H1 (cell line): ENCODE data around the gene ZDHHC1. TPM values are rescaled to one million over a fixed set of nuclear protein-coding genes. Genes with fewer than 3 reads are reported as not detected.

ENCODE experiments used
- CTCF ChIA-PET: fragments of 300-600 bp; sonication (Branson Sonifier 250); formaldehyde crosslinking; loops from one replicate; lab custom pipeline; 2021; ENCODE audit not compliant: partially characterized antibody; lab: Charles Lee
- POLR2A ChIA-PET: fragments of 300-600 bp; sonication (Branson Sonifier 250); formaldehyde crosslinking; loops from one replicate; lab custom pipeline; 2021; ENCODE audit warnings: inconsistent platforms; ENCODE audit not compliant: partially characterized antibody; lab: Charles Lee
- DNase-seq, 2 experiments: peaks; one replicate each; pipeline versions ENCODE4 v3.0.0 to v3.0.0-alpha.2; 2010 to 2022; ENCODE audit warnings: low spot score in 2 of 2, low read depth in 1 of 2, mixed read lengths in 1 of 2
- FAIRE-seq: peaks from 2 replicates; lab custom pipeline; 2011; peaks lifted over from hg19 to GRCh38; lab: Jason Lieb, UNC
- H2AFZ ChIP-seq: 2 replicates; pipeline ENCODE4 v1.8.1; 2012; ENCODE audit warnings: low read length, inconsistent platforms
- H2AK5ac ChIP-seq: 2 replicates; pipeline ENCODE4 v1.6.1; 2013; ENCODE audit warnings: low read depth, low read length
- H2BK120ac ChIP-seq: replicated peaks from 2 replicates; pipeline ENCODE3; 2013; ENCODE audit warnings: low read depth, low read length, inconsistent platforms
- H2BK12ac ChIP-seq: 2 replicates; pipeline ENCODE4 v1.6.1; 2013; ENCODE audit warnings: low read depth, low read length
- H2BK15ac ChIP-seq: 2 replicates; pipeline ENCODE4 v1.6.1; 2013; ENCODE audit warnings: low read length
- H2BK20ac ChIP-seq: 2 replicates; pipeline ENCODE4 v1.6.1; 2013; ENCODE audit warnings: low read length
- H2BK5ac ChIP-seq: 2 replicates; pipeline ENCODE4 v1.6.1; 2013; ENCODE audit warnings: low read depth, low read length
- H3K14ac ChIP-seq: 2 replicates; pipeline ENCODE4 v1.6.1; 2013; ENCODE audit warnings: inconsistent platforms; ENCODE audit not compliant: insufficient read length
- H3K18ac ChIP-seq: 2 replicates; pipeline ENCODE4 v1.6.1; 2013; ENCODE audit warnings: low read length; ENCODE audit errors: extremely low read depth
- H3K23ac ChIP-seq: 2 replicates; pipeline ENCODE4 v1.6.1; 2013; ENCODE audit warnings: inconsistent platforms; ENCODE audit not compliant: insufficient read length
- H3K23me2 ChIP-seq: 2 replicates; pipeline ENCODE4 v1.6.1; 2013; ENCODE audit warnings: low read depth, low read length
- H3K27ac ChIP-seq: 2 replicates; pipeline ENCODE4 v1.6.1; 2011; ENCODE audit warnings: low read depth, low read length, inconsistent platforms
- H3K27me3 ChIP-seq, 4 experiments: replicated peaks in 1 of 4; 1 replicate in 1 of 4; 2 replicates in 3 of 4; pipeline versions ENCODE4 v1.6.1 to v1.8.1; 2011 to 2013; ENCODE audit warnings: low read length in 3 of 4, mild to moderate bottlenecking in 3 of 4, inconsistent platforms in 2 of 4, mixed read lengths in 2 of 4, moderate library complexity in 1 of 4; ENCODE audit not compliant: control insufficient read depth in 3 of 4, insufficient read depth in 3 of 4; ENCODE audit errors: extremely low read depth in 1 of 4
- H3K36me3 ChIP-seq, 4 experiments: 2 replicates each; pipeline versions ENCODE4 v1.6.1 to v1.8.1; 2011 to 2013; ENCODE audit warnings: mild to moderate bottlenecking in 4 of 4, low read length in 3 of 4, moderate library complexity in 2 of 4, control low read depth in 1 of 4, inconsistent platforms in 1 of 4; ENCODE audit not compliant: insufficient read depth in 4 of 4, control insufficient read depth in 2 of 4
- H3K4ac ChIP-seq: replicated peaks from 2 replicates; pipeline ENCODE3; 2013; ENCODE audit warnings: low read length, low read depth, mixed read lengths, inconsistent platforms; ENCODE audit not compliant: insufficient read length
- H3K4me1 ChIP-seq, 4 experiments: replicated peaks in 1 of 4; 1 replicate in 1 of 4; 2 replicates in 3 of 4; pipeline versions ENCODE4 v1.6.1 to v1.8.1; 2011 to 2013; ENCODE audit warnings: low read length in 3 of 4, inconsistent platforms in 2 of 4, mixed read lengths in 1 of 4; ENCODE audit not compliant: insufficient read depth in 4 of 4, control insufficient read depth in 3 of 4
- H3K4me2 ChIP-seq, 2 experiments: 2 replicates each; pipeline versions ENCODE4 v1.6.1 to v1.8.1; 2011 to 2013; ENCODE audit warnings: low read depth in 2 of 2, low read length in 2 of 2, control low read depth in 1 of 2, inconsistent platforms in 1 of 2, mild to moderate bottlenecking in 1 of 2; ENCODE audit not compliant: insufficient read depth in 1 of 2
- H3K4me3 ChIP-seq, 4 experiments: fragments of 200-600, 300-600 bp in 1 of 4; sonication (generic), shearing (Covaris generic), sonication (Bioruptor Twin) in 1 of 4; 2 replicates each; pipeline versions ENCODE4 v1.5.1 to v1.8.1; 2011 to 2016; ENCODE audit warnings: low read length in 4 of 4, low read depth in 3 of 4, control low read depth in 2 of 4, inconsistent platforms in 2 of 4, mild to moderate bottlenecking in 2 of 4, mixed read lengths in 1 of 4, moderate library complexity in 1 of 4; ENCODE audit not compliant: insufficient read depth in 2 of 4; ENCODE audit errors: extremely low read depth in 1 of 4
- H3K56ac ChIP-seq: replicated peaks from 2 replicates; pipeline ENCODE3; 2013; ENCODE audit warnings: low read depth, mild to moderate bottlenecking, mixed read lengths, low read length, inconsistent platforms; ENCODE audit not compliant: insufficient read length
- H3K79me1 ChIP-seq: 2 replicates; pipeline ENCODE4 v1.6.1; 2013; ENCODE audit warnings: low read depth, low read length, control low read depth
- H3K79me2 ChIP-seq, 2 experiments: 2 replicates each; pipeline versions ENCODE4 v1.6.1 to v1.8.1; 2012 to 2013; ENCODE audit warnings: low read length in 2 of 2, mild to moderate bottlenecking in 2 of 2, inconsistent platforms in 1 of 2; ENCODE audit not compliant: insufficient read depth in 2 of 2, control insufficient read depth in 1 of 2
- H3K9ac ChIP-seq, 4 experiments: replicated peaks in 1 of 4; 1 replicate in 1 of 4; 2 replicates in 3 of 4; pipeline versions ENCODE4 v1.6.1 to v1.8.1; 2011 to 2013; ENCODE audit warnings: low read depth in 3 of 4, low read length in 3 of 4, control low read depth in 2 of 4, mild to moderate bottlenecking in 2 of 4, moderate library complexity in 2 of 4, inconsistent platforms in 1 of 4; ENCODE audit errors: extremely low read depth in 1 of 4
- H3K9me3 ChIP-seq, 2 experiments: 2 replicates each; pipeline versions ENCODE4 v1.6.1 to v1.8.1; 2012 to 2013; ENCODE audit warnings: mild to moderate bottlenecking in 2 of 2, moderate library complexity in 2 of 2, control low read depth in 1 of 2, inconsistent platforms in 1 of 2, low read depth in 1 of 2, low read length in 1 of 2, mixed read lengths in 1 of 2; ENCODE audit not compliant: insufficient read depth in 2 of 2
- H4K20me1 ChIP-seq, 2 experiments: replicated peaks in 1 of 2; 2 replicates each; pipeline versions ENCODE3 to v1.8.1; 2011 to 2013; ENCODE audit warnings: inconsistent platforms in 2 of 2, low read length in 2 of 2, mild to moderate bottlenecking in 1 of 2; ENCODE audit not compliant: insufficient read depth in 2 of 2, control insufficient read depth in 1 of 2
- H4K5ac ChIP-seq: 2 replicates; pipeline ENCODE4 v1.6.1; 2013; ENCODE audit warnings: low read length, low read depth, mixed read lengths, inconsistent platforms; ENCODE audit not compliant: insufficient read length
- H4K8ac ChIP-seq: 2 replicates; pipeline ENCODE4 v1.8.0; 2013; ENCODE audit warnings: mild to moderate bottlenecking, moderate library complexity, low read length, inconsistent platforms; ENCODE audit not compliant: insufficient read depth; ENCODE audit errors: extremely low read depth
- H4K91ac ChIP-seq: replicated peaks from 2 replicates; pipeline ENCODE3; 2013; ENCODE audit warnings: low read length, mixed read lengths, inconsistent platforms; ENCODE audit not compliant: insufficient read length
- ATF2 ChIP-seq: IDR thresholded peaks from 2 replicates; pipeline ENCODE4 v1.6.1; 2012; ENCODE audit warnings: low read length, inconsistent platforms
- BACH1 ChIP-seq: IDR thresholded peaks from 2 replicates; pipeline ENCODE4 v1.6.1; 2012; ENCODE audit warnings: low read length, improper control_type of control experiment
- CEBPB ChIP-seq: IDR thresholded peaks from 2 replicates; pipeline ENCODE4 v1.6.1; 2012; ENCODE audit warnings: low read depth, low read length
- CTBP2 ChIP-seq: IDR thresholded peaks from 2 replicates; pipeline ENCODE4 v1.7.0; 2011; ENCODE audit warnings: borderline replicate concordance, mild to moderate bottlenecking, moderate library complexity, mixed read lengths, low read length; ENCODE audit not compliant: insufficient read depth, insufficient read length
- KDM1A ChIP-seq: fragments of 200-600, 300-600 bp; sonication (generic); IDR thresholded peaks from 2 replicates; pipeline ENCODE4 v1.7.1; 2016; ENCODE audit warnings: mild to moderate bottlenecking, low read length, borderline replicate concordance
- ZNF274 ChIP-seq: IDR thresholded peaks from 2 replicates; pipeline ENCODE4 v1.7.0; 2012; ENCODE audit warnings: low read length, borderline replicate concordance; ENCODE audit errors: extremely low read depth
- WGBS, 2 experiments: shearing (Covaris generic) in 1 of 2; methylation state at CpG; one replicate each; pipeline versions ENCODE4 v1.1.6 to v1.1.7; 2013 to 2015; ENCODE audit warnings: low lambda C conversion rate in 2 of 2, mixed read lengths in 2 of 2, inconsistent platforms in 1 of 2, low coverage in 1 of 2, missing lambda C conversion rate in 1 of 2; ENCODE audit not compliant: insufficient replicate concordance in 2 of 2, insufficient coverage in 1 of 2, insufficient read length in 1 of 2; ENCODE audit errors: extremely low coverage in 1 of 2, missing lambda C conversion rate in 1 of 2; 5-methylcytosine and 5-hydroxymethylcytosine counted together
- polyA plus RNA-seq, 7 experiments: library from polyadenylated mRNA; depleted of rRNA in 3 of 7; stranded (reverse) in 5 of 7; unstranded in 2 of 7; fragments of >200 nt in 5 of 7; fragments of 200-250 nt in 2 of 7; gene quantifications; 1 replicate in 5 of 7; 2 replicates in 1 of 7; 4 replicates in 1 of 7; pipeline versions ENCODE4 v1.2.1 to v1.2.3, GENCODE V29; 2011 to 2013; ENCODE audit warnings: missing spikeins in 2 of 7, mixed read lengths in 2 of 7
- total RNA-seq: library from RNA; stranded (reverse); fragmentation: NEBNext Ultra II Directional; extraction: Animal tissue kit (Norgen Biotek cat#: 25700); gene quantifications from 2 replicates; pipeline ENCODE4 v1.2.1, GENCODE V29; 2021

The ZDHHC1 gene
- total and polyA plus RNA-seq, 2 of the 8 experiments (the other 6 are each of a cell fraction or from before 2014, with no cell fraction given): 3.1 to 4.9 TPM

DNA sequence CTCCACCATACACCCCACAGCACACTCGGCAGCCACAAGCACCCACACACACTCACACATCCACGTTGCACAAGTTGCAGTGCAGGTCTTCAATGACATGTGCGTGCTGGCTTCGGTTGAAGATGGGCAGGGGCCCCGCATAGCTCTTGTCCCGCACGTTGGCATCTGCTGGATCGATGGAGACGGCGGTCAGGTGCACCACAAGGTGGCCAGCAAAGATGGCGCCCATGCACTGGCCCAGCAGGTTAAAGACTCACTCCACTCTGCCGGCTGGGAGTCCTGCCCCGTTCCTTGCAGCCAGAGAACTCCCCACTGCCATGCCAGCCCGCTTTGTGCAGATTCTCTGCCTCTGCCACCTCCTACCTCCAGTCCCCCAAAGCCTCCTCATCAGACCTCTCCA lies 15.4 kb downstream of the ZDHHC1 start:
- Histone ChIP-seq H3K4me1 (peaks cover 0 to 33% (median 18%) of the 10 kb centered on the region in 4 experiments; a peak in 6 of 7 replicates), H3K23me2 (peaks cover 2% of the 10 kb centered on the region; the same call in 1 of the 2 replicates), H3K9ac (no peak overlapping the region), H3K27me3 (peaks cover 0 to 11% (median 7%) of the 10 kb centered on the region in 4 experiments; a peak in 4 of 7 replicates), H4K5ac (no peak overlapping the region), H2AK5ac (no peak overlapping the region), H3K23ac (no peak overlapping the region), H3K4ac (no peak overlapping the region), H3K18ac (no peak overlapping the region), H3K79me2 (no peaks in the 10 kb centered on the region), H4K8ac (no peak overlapping the region; the same call in 1 of the 2 replicates), H3K56ac (no peak overlapping the region), H3K79me1 (no peaks in the 10 kb centered on the region), H3K27ac (no peak overlapping the region), H2BK120ac (no peak overlapping the region), H2AFZ (no peak overlapping the region), H2BK20ac (no peak overlapping the region), H2BK12ac (no peak overlapping the region), H3K36me3 (no peaks in the 10 kb centered on the region), H2BK15ac (no peak overlapping the region), H3K4me2 (no peak overlapping the region), H4K20me1 (no peaks in the 10 kb centered on the region), H3K14ac (no peak overlapping the region), H3K4me3 (no peak overlapping the region), H4K91ac (no peak overlapping the region), H2BK5ac (no peak overlapping the region), H3K9me3 (no peaks in the 10 kb centered on the region)
- TF ChIP-seq CTBP2 (no peak), BACH1 (no peak), CEBPB (no peak), ZNF274 (no peak), KDM1A (no peak), ATF2 (no peak)
- DNase-seq (no peak), FAIRE-seq (no peak)
- 88% methylated on average over 14 of the region's 14 CpGs; no CpG with 5 or more reads in 1 of the 2 experiments for WGBS, 2 experiments
- ChIA-PET CTCF (interaction anchor here (0.8 to 32.4 kb wide), 16 partner anchors 12 to 140 kb away, joined by 3 to 476 read pairs (median 6); partner anchors contain the start of genes HSD11B2, KCTD19, LRRC36 and ZDHHC1), POLR2A (interaction anchor here (1.2 kb wide), 1 partner anchor 14 kb away, joined by 4 read pairs; no protein-coding TSS in a partner anchor)
